Measurements from ENCODE around the gene SRSF3. TPM values are rescaled to one million over a fixed set of nuclear protein-coding genes. Genes with fewer than 3 reads are reported as not detected.
A peak's percentile ranks its signal among the peaks of the same experiment; 100 is the strongest.
"Not testable (repeated sequence)": the region's sequence is repeated elsewhere in the genome, so short reads cannot be mapped to it uniquely, and the experiment has no call there.

Gene SRSF3
- total RNA-seq, 1 donor from 2014 or later: 94.7 TPM

DNA sequence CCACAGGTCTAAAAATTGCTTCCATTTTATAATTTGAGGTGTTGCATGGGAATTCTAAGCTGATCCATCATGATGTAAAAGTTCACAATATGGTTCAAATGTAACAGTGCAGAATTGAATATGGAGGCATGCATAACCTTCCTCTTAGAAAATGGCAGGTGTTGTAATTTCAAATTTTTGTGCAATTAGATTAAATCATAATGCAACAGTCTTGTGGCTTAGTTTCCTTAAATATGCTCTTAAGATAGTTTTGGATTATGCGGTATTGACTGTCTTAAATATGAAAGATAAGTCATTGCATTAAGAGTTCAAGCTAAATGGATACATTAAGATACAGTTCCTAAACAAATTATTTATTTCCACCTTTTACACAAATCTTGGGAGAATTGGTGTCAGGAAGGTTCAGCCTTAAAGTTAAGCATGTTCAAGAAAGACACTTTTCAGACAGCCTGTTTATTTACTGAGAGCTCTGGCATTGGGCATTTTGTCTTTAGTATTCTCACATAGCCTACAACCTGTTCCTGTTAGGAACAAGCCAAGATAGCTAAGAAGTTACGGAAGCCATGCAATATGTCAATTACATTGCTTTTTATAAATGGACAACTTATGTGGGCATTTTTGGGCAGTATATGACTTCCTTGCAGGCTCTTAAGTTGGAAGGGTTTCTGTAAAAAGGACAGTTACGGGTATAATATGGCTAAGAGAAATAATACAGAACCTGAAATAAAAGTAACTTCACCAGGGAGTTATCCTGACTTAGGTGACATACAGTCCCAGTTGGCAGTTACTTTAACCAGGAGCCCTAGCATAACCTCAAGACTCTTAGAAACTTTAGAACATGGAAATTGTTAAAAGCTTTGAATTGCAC, 9.3 kb downstream of the SRSF3 start:
- Histone ChIP-seq H3K4me1 (peaks cover 25 to 78% of the 10 kb centered on the region in 2 donors), H3K36me3 (peaks cover 74 to 100% of the 10 kb centered on the region in 2 donors), H3K4me3 (no peak overlapping the region), H3K27ac (no peak overlapping the region), H3K27me3 (no peaks in the 10 kb centered on the region), H3K9me3 (no peaks in the 10 kb centered on the region)
- DNase-seq (ENCODE audit: low spot score in 2 of 2): no peak
- TF ChIP-seq, protein P1, sequence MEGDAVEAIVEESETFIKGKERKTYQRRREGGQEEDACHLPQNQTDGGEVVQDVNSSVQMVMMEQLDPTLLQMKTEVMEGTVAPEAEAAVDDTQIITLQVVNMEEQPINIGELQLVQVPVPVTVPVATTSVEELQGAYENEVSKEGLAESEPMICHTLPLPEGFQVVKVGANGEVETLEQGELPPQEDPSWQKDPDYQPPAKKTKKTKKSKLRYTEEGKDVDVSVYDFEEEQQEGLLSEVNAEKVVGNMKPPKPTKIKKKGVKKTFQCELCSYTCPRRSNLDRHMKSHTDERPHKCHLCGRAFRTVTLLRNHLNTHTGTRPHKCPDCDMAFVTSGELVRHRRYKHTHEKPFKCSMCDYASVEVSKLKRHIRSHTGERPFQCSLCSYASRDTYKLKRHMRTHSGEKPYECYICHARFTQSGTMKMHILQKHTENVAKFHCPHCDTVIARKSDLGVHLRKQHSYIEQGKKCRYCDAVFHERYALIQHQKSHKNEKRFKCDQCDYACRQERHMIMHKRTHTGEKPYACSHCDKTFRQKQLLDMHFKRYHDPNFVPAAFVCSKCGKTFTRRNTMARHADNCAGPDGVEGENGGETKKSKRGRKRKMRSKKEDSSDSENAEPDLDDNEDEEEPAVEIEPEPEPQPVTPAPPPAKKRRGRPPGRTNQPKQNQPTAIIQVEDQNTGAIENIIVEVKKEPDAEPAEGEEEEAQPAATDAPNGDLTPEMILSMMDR (IDR thresholded peaks at IDR 0.05): no peak
- intact Hi-C loops (cut with DNase I): no loop called here

DNA sequence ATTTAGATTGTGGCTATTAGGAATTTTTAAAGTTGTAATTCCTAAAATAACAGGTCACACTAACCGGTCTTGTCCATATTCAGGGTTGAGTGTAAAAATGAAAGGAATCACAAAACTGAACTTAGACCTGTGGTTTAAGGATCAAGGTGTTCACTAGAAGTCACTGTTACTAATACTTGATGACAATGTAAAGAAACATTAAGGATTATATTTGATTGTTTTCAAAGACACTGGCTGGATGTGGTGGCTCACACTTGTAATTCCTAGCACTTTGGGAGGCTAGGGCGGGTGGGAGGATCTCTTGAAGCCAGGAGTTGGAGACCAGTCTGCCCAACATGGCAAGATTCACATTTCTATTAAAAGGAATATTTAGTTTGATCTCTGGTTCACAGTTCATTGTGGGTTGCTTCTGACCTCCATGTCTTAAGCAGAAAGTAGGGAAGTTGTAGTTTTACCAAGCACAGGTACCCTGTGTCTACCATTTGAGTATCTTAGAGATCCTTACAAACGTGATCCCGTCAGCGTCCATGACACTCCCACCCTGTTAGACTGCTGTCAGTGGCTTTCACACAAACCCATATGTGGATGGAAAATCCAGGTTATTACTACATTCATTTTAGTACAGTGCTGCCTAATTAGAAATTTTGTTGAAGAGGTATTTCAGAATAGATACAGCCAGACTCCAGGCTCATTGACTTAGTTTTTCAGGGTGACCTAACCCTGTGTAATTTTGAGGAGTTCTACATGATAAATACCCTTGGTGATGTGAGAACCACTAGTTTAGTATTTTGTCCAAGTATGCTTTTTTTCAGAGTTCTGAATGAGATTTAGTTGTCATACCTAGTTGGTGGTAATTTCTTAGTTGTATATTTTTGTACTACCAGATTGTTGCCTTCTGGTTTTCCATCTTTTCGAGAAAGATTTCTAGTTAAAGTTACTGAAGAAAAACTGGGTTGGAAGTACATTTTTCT, 10.2 kb downstream of the SRSF3 start:
- peaks cover 65 to 97% of the 10 kb centered on the region in 2 donors for H3K36me3 ChIP-seq
- DNase-seq (ENCODE audit: low spot score in 2 of 2): no peak
- no peaks in the 10 kb centered on the region for H3K27me3 ChIP-seq
- peaks cover 16 to 77% of the 10 kb centered on the region in 2 donors for H3K4me1 ChIP-seq
- no peak overlapping the region for H3K4me3 ChIP-seq
- no peaks in the 10 kb centered on the region for H3K9me3 ChIP-seq
- peak overlapping the region; percentile 6 to 56 for H3K27ac ChIP-seq
- intact Hi-C loops (cut with DNase I): no loop called here
- TF ChIP-seq, protein P1 (IDR thresholded peaks at IDR 0.05): no peak

DNA sequence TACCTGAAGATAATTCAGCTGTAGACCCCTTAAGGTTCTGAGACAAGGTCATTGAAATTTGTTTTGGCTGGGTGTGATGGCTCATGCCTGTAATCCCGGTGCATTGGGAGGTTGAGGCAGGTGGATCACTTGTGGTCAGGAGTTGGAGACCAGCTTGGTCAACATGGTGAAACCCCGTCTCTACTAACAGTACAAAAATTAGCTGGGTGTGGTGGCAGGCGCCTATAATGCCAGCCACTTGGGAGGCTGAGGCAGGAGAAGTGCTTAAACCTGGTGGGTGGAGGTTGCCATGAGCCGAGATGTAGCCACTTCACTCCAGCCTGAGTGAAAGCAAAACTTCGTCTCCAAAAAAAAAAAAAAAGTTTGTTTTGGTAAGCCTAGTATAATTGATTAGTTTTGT, 11.0 kb downstream of the SRSF3 start:
- no peaks in the 10 kb centered on the region for H3K9me3 ChIP-seq
- TF ChIP-seq, protein P1 (IDR thresholded peaks at IDR 0.05): no peak
- intact Hi-C loops (cut with DNase I): no loop called here
- H3K36me3 ChIP-seq: peaks cover 60 to 94% of the 10 kb centered on the region in 2 donors
- DNase-seq (ENCODE audit: low spot score in 2 of 2): peak in 1 of 2 donors; percentile 28
- no peak overlapping the region for H3K4me3 ChIP-seq
- H3K27ac ChIP-seq: peak overlapping the region; percentile 6 to 56
- no peaks in the 10 kb centered on the region for H3K27me3 ChIP-seq
- H3K4me1 ChIP-seq: peaks cover 12 to 71% of the 10 kb centered on the region in 2 donors

DNA sequence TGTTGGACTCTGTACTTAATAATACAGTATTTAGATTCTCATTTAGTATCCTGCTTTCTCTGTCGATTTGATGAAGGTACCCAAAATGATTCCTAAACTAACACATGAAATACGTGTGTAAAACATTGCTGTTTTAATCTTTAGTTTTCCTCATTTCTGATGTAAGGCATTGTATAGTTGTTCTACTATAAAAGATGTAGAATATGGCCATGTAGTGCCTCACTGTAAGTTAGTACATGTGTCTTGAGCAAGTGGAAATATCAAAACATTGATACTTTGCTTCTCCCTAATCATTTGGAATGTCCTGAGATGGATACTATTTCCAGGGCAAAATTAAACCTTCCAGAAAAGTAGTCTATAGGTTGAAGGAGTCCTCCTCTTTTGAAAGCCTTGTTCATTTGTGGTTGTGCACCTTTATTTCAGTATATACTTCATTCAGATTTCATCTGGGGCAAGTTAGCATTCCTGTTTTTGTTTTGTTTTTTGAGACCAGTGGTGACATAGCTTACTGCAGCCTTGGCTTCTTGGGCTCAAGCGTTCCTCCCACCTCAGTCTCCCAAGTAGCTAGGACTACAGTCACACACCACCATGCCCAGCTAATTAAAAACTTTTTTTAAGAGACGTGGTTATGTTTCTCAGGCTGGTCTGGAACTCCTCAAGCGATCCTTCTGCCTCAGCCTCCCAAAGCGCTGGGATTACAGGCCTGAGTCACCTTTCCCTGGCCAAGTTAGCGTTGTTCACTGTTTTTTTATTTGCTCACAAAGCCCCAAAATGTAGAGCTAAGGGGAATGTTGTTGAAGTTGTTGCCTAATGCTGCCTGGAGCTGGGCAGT, 11.6 kb downstream of the SRSF3 start:
- H3K27ac ChIP-seq: peak overlapping the region; percentile 35 to 56
- no peaks in the 10 kb centered on the region for H3K9me3 ChIP-seq
- intact Hi-C loops (cut with DNase I): no loop called here
- TF ChIP-seq, protein P1 (IDR thresholded peaks at IDR 0.05): no peak
- H3K4me1 ChIP-seq: peaks cover 10 to 70% of the 10 kb centered on the region in 2 donors
- peak in 1 of 2 donors; percentile 41 for DNase-seq (ENCODE audit: low spot score in 2 of 2)
- no peaks in the 10 kb centered on the region for H3K27me3 ChIP-seq
- no peak overlapping the region for H3K4me3 ChIP-seq
- H3K36me3 ChIP-seq: peaks cover 57 to 94% of the 10 kb centered on the region in 2 donors

DNA sequence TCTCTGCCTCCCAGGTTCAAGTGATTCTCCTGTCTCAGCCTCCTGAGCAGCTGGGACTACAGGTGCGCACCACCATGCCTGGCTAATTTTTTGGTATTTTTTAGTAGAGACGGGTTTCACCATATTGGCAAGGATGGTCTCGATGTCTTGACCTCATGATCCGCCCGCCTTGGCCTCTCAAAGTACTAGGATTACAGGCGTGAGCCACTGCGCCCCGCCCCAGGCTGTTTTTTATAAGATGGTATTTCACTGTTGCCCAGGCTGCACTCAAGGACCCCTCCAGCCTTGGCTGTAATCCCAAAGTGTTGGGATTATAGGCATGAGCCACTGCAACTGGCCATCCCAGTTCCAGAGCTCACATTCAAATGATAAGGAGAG, 13.1 kb downstream of the SRSF3 start:
- peaks cover 53 to 94% of the 10 kb centered on the region in 2 donors for H3K36me3 ChIP-seq
- H3K4me3 ChIP-seq; intact Hi-C loops (cut with DNase I); H3K27me3 ChIP-seq; H3K9me3 ChIP-seq: not testable (repeated sequence)
- peak overlapping the region; percentile 31 to 56 for H3K27ac ChIP-seq
- peaks cover 10 to 61% of the 10 kb centered on the region in 2 donors for H3K4me1 ChIP-seq
- peak in 1 of 2 donors; percentile 52 for DNase-seq (ENCODE audit: low spot score in 2 of 2)

All from ascending aorta (tissue), 2 donors.